Epithelial cell of esophagus (primary cell): Measurements from ENCODE around the gene GOLGA8J.
"Not testable (repeated sequence)": the region's sequence is repeated elsewhere in the genome, so short reads cannot be mapped to it uniquely, and the experiment has no call there.

Experiments
- DNase-seq: peaks from one replicate; pipeline ENCODE4 v3.0.0; 2010; ENCODE audit warnings: low read depth
- H3K4me3 ChIP-seq: 2 replicates; pipeline ENCODE4 v1.5.1; 2011; ENCODE audit warnings: mild to moderate bottlenecking, low read length, control low read depth
- CTCF ChIP-seq: IDR thresholded peaks from 2 replicates; pipeline ENCODE4 v1.5.1; 2011; ENCODE audit warnings: low read depth, mild to moderate bottlenecking, low read length, control low read depth, inconsistent platforms; ENCODE audit not compliant: insufficient read depth; ENCODE audit errors: missing control alignments

GOLGA8J gene

GRCh38 chr15:30073915-30074314 is 8.8 kb upstream of the GOLGA8J start:
- TF ChIP-seq CTCF = no peak
- no peak overlapping the region for H3K4me3 ChIP-seq
- peak; percentile 10 for DNase-seq

GRCh38 chr15:30080816-30081215 is 1.9 kb upstream of the GOLGA8J start:
- not testable (repeated sequence) for H3K4me3 ChIP-seq, DNase-seq

- DNase-seq, H3K4me3 ChIP-seq: not testable (repeated sequence)
Observed at GRCh38 chr15:30097827-30098226, 15.1 kb downstream of the GOLGA8J start.

- H3K4me3 ChIP-seq, DNase-seq: not testable (repeated sequence)
Observed at GRCh38 chr15:30102890-30103289, 20.1 kb downstream of the GOLGA8J start.

- H3K4me3 ChIP-seq = peak overlapping the region; percentile 26
- not testable (repeated sequence) for DNase-seq
Observed at GRCh38 chr15:30103941-30104507, 21.3 kb downstream of the GOLGA8J start.

GRCh38 chr15:30110591-30110990 is 27.8 kb downstream of the GOLGA8J start:
- DNase-seq, H3K4me3 ChIP-seq: not testable (repeated sequence)

- not testable (repeated sequence) for H3K4me3 ChIP-seq
- DNase-seq = peak; percentile 2
Observed at GRCh38 chr15:30130066-30130465, 47.3 kb downstream of the GOLGA8J start.

GRCh38 chr15:30134751-30135150 is 52.0 kb downstream of the GOLGA8J start, which contains the start of gene GOLGA8T:
GOLGA8T (plus strand) TSS chr15:30135051; CDS start chr15:30135149, 98 bp downstream.
- DNase-seq, H3K4me3 ChIP-seq: not testable (repeated sequence)
